HG02763 (cell line): ENCODE results near the gene INSYN2A.

Experiments
- ATAC-seq: cut with Tn5 transposase; IDR thresholded peaks from one replicate; pipeline ENCODE4 v1.9.1; 2021; ENCODE audit warnings: mild to moderate bottlenecking, moderate library complexity; ENCODE audit not compliant: unreplicated experiment

INSYN2A gene

DNA sequence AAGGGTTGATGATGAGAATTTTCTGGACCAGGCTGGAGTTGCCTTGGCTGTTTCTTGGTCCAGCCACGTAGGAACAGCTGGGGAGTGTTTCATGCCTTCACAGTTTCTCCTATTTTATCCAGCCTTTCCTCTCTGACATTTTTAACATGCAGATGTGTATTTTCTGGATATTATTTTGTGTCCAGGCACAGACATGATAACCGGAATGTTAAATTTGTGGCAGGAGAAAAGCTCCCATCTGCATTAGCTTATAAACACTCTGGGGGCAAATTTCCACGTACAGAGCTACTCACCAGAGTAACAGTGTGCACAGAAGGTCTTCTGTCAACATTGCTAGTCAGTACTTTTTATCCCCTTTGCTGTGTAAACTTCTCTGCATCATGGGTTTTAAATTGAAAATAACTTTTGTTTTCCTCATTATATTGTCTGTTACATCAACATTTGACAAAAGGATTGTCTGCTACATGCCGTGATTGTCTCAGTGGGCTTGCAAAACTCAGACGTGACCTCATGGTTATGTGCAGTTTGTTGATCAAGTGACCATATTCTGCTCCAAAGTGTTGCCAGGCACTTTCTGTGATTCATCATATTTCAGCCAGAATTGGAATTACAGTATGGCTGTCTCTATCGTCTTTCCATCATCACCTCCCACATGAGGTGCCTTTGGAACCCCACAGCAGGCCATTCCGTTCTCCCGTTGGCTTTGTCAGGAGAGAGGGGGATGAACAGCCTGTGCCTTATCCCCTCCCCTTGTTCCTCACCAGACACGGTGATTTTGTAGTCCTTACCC is 41.4 kb downstream of the INSYN2A start:
- ATAC-seq, result no peak

DNA sequence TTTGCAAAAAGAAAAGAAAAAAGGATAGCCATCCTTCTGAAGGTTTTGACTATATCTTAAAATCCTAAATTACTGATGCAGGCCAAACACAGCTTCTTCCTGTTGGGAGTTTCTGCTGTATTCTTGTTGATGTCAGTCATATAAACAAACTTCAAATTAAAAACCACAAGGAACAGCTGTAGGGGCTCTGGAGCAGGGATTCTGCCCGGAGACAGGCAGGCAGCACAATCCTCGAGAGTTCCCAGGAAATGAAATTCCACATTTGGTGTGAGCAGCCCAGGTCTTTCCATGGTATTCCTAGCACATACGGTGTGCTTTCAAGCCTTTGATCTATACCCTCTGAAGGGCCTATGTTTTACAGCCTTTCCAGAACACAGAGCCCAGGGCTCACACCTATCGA is 43.2 kb downstream of the INSYN2A start:
- no peak for ATAC-seq

DNA sequence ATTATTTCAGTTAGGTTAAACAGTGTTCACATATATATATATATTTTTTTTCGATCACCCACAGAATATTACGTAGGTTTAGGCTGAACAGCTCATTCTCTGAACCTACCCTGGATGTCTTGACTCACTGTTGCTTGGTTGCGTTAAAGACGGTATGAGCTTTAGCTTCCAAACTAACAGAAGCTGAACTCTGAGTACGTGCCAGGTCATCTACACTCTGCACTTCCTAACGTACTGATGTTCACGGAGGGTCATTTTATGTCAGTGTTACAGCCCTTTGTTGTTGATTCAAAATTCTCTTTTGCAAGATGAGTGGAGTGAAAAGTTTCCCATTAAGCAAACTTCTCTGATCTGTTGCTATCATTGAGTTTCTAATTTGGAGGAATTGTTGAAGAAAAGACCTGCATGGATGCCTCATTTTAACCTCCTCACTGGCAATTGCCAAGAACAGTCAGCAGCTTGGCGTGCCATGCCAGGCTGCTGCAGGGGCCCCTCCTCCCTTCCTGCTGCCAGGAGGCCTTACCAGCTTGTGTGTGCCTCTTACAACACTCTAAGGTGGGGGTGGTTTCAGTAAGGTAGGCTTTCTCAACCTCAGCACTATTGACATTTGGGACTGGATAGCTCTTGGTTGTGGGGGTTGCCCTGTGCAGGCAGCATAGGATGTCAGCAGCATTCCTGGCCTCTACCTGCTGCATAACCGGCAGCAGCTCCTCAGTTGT is 44.3 kb downstream of the INSYN2A start:
- no peak for ATAC-seq

DNA sequence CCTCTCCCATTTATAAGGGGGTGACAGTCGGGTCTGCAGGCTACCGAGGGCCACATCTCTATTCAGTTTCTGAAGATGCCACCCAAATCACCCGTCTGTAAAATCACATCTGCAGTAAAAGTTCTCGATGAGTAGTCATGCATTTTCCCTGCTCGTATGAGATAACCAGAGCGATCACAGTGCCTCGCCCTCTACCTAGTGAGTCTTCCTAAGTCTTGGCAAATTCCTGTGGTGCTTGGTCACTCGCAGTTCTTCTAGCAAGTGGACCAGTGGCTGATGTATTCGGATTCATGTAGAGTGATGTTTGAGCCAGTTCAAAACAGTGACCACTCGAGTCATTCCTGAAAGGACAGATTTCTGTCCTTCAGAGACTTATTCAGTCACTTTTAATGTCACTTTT is 44.9 kb downstream of the INSYN2A start:
- no peak for ATAC-seq

DNA sequence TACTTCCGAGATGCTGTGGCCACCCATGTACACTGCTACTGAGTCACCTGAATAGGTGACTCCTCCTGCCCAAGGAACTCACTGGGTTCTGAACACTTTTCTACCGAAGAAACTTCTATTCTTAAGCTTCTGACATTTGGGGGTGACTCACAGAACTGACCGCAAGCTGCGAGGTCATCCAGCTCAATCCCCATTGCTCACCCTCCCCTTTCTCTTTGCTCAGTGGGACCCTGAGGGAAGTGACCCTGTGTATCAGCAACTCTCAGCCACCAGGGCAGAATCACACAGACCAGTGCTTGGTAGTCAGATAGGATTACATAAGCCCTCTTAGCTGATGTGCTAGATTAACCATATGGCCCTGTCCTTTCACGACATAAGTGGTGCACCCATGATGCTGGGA is 46.3 kb downstream of the INSYN2A start:
- no peak for ATAC-seq

DNA sequence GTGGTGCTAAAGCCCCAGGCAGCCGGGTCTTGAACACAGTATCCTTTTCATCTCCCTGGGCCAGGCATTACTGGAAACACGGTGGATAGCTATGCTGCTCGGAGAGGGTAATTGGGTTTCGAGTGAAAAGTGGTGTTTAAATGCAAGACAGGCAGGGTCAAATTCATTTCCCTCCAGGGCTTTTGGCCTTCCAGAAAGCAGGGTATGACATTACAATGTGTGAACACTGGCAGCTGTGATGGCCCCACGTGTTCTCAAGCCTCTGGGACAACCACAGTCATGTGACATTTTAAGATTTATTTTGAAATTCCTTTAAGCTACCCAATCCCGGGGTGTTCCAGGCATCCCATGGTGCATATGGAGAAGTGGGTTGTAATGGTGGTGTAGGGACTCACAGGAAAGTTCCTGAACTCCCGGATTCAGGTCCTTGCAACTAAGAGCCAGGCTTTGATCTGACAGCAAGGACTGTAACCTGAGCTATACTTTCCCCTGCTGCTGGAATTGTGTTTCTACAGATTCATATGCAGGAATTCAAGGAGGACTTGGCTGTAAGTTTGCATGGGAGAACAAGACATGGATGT is 46.8 kb downstream of the INSYN2A start:
- ATAC-seq, result no peak

DNA sequence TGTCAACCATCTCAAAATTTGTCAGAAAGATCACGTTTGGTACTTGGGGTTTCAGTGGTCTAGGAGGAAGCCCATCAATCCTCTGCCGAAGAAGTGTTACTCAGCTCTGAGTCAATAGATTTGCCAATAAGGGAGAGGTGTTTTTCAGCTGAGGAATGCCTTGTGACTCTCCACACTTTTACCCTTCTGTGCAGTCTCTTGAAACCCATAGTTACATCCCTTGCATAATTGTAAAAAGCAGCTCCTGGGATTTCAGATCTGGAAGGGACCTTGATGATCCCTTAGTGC is 47.5 kb downstream of the INSYN2A start:
- no peak for ATAC-seq

DNA sequence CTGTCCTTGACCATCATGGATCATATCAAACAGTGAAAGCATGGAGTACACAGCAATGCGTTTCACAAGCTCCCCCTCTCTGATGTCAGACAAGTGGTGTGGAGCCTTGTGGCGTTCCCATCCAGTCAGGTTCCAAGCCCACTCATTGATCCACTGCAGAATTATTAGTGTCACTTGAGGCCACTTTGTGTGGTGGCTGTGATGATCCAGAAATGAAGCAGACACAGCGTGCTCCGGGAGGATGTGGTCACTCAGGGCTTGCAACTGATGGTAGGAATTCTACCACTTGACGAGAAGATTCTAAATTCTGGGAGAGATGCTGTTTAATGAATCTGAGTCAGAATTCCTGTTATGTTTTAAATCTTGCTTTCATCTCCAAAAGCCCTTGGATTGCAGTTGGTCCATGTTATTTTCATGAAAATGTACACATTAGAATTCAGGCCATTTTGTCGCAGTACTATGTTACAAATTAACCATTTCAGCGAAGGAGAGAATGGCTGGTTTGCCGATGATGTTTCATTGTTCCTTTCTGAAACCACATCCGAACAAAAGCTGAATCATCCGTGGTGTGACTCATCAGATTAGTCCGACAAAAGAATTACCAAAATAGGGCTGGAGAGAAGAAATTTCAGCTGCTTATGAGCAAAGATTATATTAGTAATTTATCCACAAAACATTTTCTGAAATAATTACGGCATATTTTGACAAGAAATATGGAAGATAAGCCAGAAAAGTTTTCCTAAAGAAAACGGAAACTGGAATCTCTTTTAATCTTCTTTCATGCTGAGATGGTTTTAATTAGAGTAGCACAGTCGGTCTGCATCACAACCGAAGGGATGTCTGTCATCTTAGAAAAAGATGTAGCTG is 48.1 kb downstream of the INSYN2A start:
- no peak for ATAC-seq

DNA sequence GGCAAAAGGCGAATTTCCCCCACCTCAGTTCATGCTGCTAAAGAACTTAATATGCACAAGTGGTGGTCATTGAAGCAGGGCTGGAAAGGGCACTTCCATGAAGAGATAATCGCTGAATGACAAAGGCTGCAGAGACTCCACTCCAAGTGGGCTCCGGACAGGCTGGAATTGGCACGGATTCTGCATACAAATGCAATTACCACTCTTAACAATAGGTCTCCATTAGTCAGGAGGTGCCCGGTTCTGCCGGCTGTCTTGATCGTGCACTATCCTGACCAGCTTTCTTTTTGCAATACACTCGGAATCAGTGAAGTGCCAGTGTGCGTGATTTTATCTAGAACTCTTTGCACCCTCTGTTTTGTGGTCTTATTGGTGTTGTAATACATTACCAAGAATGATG is 49.7 kb downstream of the INSYN2A start:
- no peak for ATAC-seq
